NCI-H446 treated with DMSO at 0.1 percent for 48 hours (cell line): ENCODE data around the gene KCMF1.

ENCODE experiments used
- DNase-seq: peaks from one replicate; lab custom pipeline; 2025; lab: John Stamatoyannopoulos, UW

The KCMF1 gene

DNA sequence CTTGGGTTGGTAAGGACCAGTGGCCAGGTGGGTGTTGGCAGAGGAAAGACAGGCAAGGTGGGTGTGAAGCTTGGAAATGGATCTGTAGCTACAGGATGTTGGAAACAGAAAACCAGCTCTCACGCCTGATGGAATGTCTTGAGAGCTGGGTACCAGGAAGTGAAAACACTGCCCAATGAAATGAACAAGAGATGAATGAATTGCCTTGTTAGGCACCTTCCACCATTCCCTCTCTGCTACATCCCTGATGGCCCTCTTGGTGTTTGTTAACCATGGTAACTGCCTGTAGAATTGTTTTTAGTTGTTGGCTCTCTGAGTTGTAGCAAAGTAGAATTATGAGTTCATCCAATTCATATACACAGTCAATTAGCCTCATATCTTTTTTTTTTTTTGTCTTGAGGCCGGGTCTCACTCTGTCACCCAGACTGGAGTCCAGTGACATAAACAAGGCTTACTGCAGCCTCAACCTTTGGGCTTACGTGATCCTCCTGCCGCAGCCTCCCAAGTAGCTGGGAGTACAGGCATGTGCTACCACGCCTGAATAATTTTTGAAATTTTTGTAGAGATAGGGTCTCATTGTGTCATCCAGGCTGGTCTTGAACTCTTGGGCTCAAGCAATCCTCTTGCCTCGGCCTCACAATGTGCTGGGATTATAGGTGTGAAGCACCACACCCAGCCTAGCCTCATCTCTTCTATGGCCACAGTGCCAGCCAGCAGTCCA, 9.5 kb downstream of the KCMF1 start:
- DNase-seq: no peak

DNA sequence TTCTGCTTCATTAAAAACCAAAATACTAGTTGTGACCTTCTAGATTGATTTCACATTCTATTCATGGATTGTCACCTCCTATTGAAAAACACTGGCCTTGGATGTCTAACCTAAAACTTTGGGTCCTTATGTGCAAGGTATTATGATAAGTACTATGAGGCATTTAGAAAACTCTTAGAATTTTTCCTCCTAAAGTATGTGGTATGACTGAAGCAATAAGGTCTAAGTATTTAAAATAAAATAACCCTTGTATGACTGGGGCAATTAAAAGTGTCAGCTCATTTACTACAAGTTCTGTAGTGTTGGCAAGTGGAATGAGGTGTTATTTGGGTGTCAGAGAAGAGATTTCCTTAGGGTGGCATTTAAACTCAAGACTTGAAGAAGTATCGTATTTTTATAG, 15.1 kb downstream of the KCMF1 start:
- DNase-seq: no peak

DNA sequence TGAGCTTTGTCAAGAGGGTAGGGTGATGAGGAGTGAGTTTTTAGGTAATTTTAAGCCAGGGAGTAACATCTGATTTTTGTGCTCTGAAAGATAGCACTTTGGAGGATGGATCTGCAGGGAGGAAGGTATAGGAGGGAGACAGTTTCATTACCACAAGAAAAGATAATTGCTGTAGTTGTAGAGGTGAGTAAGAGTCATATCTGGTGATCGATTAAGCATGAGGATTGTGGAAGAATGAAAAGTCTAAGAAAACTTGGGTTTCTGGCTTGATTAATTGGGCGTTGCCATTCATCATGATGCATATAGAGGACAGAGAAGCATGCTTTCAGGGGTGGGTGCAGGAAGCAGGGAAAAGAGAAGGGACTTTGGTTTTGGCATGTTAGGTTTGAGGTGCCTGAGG, 18.5 kb downstream of the KCMF1 start:
- no peak for DNase-seq

DNA sequence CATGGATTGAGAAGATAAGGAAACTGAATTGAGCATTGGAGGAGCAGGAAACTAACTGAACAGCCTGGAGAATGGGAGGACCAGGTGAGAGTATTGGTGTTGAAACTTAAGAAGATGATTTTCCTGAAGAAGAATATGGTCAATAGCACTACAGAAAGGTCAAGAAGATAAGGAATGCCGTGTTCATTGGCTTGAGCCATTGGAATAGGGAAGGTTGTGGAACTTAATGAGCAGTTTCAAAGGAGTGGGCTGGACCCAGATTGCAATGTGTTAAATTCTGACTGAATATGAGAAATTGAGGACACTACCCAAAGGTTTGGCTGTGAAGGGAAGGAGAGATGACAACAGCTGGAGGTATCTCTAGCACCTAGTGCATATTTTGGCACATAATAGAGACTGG, 19.0 kb downstream of the KCMF1 start:
- DNase-seq: no peak

DNA sequence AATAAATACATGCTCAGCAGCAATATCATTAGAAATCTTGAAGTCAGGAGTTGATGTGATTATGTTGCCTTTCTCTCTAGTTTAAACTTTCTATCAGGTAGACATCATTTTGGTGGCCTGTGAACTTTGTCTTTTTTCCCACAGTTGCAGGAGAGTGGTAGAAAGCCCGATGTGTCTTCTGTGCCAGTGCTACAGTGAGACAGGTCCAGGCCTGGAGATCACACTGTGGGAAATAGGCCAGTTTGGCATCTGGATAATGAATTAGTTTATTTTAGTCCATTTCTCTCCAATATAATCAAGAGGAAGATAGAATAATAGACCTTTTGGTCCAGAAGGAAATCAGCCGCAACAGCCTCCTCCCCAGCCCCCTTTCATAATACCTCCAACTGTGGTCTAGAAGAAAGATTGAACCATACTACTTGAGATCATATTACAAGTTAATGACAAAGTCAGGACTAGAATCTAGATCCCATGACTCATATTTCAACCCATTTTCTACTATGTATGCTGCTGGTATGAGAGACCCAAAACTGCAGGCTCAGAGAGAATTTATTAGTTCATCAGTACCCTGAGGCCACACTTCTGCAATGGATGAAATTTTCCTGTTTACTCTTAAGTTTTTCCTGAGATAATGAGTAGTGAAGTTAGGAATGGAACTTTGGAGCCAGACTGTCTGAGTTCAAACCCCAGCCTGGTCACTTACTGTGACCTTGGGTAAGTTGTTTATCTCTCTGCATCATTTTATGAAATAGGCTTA, 20.6 kb downstream of the KCMF1 start:
- DNase-seq: no peak

DNA sequence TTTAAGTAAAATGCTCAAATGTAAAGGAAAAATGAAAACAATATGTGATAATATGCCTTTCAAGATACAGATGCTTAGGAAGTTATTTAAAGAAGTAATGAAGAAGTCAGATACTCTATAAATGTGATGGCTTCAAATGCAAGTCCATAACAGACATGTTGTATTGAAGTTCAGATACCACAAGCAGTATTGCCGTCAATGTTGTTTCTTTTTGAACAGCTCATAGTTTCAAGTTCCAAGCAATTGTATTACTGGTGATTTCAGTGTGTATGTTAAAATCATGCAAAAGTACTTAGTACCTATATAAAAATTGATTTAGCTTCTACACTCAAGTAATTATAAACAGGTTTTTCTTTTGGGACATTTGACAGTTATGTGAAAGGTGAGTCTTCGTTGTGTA, 24.9 kb downstream of the KCMF1 start:
- DNase-seq: no peak

DNA sequence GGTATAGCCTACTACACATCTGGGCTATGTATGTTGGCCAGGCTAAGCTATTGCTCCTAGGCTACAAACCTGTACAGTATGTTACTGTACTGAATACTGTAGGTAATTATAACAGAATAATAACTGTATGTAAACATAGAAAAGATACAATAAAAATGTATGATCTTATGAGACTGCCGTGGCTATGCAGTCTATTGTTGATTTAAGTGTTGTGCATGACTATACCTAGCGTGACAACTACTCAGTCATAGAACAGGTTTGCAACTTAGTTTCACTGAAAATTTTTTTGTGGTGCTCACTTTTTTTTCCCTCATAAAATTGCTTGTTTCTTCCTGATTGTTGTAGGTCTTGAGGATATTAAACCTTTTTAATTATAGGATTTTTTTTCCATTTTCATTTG, 25.9 kb downstream of the KCMF1 start:
- DNase-seq: no peak

DNA sequence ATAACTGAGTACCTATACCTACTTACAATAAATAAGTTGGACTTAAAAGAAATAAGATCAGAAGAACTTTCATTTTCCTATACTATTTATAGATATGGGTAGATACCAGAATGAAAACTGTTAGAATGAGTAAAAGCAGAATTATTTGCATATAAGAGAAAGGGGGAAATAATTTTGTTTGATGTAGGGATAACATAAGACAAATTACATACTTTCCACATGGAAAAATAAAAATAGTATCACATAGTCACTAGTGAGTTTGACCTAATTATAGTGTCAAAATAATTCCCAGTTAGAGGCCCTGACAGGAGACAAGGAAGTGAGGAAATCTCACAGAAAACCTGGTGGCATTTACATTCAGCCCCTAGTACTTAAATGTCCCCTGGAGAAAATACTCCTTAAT, 28.6 kb downstream of the KCMF1 start:
- no peak for DNase-seq

DNA sequence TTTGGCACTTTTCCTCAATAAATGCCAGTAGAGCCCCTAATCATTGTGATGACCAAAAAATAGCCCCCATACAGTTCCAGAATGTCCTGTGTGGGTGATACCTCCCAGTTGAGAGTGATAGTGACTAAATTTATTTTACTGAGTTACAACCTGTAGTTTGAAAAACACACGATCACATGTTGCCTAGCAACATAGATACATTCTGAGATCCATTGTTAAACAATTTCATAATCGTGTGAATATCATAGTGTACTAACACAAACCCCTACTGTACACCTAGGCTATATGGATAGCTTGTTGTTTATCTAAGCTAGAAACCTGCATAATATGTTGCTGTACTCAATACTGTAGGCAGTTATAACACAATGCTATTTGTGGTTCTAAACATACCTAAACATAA, 30.6 kb downstream of the KCMF1 start:
- no peak for DNase-seq

DNA sequence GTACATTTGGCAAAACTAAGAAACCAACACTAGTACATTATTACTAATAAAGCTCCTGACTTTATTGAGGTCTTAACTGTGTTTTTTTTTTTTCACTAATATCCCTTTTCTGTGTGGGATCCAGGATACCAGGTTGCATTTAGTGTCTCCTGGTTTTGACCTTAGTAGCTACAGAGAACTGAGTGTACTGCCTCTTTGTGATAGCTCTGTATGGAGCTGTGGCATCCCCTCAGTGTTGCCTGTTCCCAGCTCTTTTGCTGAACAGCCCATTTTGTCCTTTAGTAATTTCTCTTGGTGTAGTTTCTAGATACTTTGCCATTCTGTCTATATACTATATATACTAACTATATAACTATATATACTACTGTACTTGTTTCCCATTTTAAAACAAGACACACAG, 31.6 kb downstream of the KCMF1 start:
- no peak for DNase-seq

DNA sequence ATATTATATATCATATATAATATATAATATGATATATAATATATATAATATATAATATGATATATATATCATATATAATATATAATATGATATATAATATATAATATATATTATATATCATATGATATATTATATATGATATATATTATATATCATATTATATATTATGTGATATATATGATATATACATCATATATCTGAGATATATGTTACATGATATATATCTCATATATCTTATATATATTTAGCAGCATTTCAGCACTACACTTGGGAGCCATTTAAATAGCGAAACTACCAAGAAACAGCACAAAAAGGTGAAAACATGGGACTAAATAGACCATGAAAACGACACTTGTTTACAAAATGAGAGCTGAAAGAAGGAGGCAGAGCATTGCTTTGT, 37.3 kb downstream of the KCMF1 start:
- no peak for DNase-seq

DNA sequence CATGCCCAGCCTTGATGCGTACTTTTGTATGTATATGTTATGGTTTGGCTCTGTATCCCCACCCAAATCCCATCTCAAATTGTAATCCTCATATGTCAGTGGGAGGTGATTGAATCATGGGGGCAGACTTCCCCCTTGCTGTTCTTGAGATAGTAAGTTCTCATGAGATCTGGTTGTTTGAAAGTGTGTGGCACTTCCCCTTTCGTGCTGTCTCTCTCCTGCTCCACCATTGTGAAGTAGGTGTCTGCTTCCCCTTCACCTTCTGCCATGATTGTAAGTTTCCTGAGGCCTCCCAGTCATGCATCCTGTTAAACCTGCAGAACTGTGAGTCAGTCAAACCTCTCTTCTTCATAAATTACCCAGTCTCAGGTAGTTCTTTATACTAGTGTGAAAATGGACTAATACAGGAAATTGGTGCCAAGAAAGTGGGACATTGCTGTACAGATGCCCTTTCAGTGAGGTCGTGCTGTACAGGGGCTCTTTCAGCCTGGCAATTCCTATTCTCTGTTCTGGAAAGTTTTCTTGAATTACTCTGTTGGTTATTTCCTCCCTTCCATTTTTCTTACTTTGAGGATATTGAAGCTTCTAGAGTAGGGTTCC, 38.2 kb downstream of the KCMF1 start:
- DNase-seq: no peak

DNA sequence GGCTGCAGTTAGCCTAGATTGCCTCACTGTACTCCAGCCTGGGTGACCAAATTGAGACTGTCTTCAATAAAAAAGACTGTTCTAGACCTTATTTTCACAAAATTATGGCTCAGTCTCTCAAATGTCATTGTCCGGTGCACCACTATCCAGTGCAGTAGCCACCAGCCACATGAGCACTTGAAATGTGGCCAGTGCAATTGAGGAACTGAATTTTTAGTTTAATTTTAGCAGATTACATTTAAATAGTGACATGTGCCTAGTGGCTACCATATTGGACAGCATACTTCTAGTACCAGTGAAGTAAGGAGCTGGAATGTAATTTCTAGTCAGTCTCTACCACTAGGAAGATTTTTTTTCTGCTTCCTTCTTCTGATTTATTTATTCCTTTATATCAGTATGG, 39.4 kb downstream of the KCMF1 start:
- no peak for DNase-seq

DNA sequence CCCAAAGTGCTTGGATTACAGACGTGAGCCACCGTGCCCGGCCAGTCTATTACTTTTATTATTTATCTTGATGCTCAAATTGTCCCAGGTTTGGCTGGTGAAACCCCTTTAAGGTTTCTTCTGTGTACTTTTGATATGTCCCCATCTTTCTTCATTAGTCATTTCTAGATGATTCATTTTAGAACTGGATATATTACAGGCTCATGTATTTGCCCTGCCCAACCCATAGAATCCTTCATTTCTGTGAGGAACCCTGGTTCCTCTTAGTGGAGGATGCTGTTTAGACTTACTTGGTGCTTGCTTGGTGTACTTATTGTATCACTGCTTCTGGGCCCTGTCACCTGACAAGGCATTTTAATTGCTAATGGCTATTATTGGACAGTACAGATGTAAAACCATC, 40.1 kb downstream of the KCMF1 start:
- no peak for DNase-seq

DNA sequence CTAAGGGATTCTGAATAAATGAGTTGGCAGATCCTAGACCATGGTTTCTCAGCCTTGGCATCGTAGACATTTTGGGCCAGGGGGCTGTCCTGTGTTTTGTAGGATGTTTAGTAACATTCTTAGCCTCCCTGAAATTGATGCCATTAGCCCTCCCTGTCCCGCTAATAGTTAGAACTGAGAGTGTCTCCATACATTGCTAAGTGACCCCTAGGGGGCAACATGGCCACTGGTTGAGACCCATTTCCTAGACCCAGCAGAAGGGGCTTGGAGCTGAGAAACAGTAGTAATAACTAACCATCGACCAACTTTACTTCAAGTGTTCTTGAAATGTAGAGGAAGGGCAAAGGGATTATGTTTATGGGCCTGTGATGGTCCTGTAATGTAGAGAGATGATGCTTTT, 40.8 kb downstream of the KCMF1 start:
- DNase-seq: no peak

DNA sequence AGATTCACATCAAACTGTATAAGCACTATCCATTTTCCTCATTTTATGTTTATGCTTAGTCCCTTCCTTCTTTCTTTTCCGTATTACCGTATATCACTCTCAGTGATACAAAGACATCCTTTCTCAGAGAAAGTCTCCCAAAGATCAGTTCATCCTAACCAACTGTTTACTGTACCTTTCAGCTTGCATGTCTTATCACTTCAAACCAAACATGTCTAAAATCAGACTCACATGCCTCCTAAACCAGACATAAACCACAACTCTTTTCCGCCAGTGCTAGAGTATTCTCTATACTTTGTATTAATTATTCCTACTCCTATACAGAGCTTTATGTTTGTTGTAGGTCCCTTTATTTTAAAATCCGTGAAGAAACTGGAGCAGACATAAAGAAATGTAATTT, 41.5 kb downstream of the KCMF1 start:
- DNase-seq: no peak

DNA sequence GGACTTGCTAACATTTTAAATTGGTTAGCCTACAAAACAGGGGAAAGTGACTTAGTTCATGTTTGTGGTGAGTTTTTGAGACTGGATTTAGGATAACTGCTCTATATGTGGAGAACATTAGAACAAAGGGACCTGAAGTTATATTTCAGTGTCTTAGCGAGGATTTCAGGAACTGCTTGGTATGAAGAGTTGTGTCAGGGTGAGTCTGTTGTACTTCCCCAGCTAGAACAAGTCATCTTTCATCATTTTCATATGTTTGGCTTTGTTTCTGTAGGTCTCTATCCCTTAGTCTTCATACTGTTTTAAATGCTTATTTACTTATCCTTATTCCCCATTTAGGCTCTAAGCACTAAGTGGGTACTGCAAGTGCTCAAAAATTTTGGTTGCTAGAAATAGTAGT, 41.9 kb downstream of the KCMF1 start:
- no peak for DNase-seq

DNA sequence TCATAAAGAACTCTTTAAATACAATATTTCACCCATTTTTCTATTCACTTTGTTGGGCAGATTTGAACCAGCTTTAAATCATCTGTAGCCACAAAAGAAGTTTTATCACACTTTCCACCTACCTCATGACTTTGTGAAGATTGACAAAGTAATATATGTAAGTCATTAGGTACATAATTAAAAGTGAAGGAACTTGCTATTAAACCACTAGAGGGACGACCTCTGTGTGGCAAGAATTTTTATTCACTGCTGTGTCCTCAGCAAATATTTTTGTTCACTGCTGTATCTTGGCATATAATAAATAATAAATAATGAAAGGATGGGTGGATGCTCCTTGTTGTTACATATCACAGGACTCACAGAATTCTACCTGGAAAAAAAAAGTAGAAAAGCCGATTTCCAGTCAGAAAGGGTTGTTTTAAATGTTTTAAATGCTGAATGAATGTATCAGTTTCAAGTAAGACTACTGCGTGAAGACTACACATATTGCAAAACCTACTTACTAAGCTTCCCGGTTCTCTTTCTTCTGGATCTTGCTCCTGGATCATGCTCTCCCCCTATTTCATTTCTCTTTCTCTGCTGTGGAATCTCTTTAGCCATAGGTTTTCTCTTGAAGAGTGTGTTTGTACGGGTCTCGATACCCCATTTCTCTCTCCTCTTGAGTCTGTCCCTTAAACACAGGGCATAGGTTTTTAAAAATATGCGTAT, 44.8 kb downstream of the KCMF1 start:
- no peak for DNase-seq

DNA sequence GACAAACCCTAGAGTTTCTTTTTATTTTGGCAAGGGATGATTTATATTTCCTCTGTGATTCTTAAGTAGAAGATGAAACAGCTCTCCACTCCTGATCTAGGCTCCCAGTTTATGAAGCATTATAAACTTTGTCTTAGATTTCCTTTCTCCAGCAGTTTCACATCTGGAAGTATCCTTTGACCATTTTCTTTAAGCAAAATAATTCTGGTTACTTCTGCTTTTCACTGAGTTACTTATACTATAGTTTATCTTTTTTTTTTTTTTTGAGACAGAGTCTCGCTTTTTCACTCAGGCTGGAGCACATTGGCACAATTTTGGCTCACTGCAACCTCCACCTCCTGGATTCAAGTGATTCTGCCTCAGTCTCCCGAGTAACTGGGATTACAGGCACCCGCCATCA, 45.5 kb downstream of the KCMF1 start:
- no peak for DNase-seq

DNA sequence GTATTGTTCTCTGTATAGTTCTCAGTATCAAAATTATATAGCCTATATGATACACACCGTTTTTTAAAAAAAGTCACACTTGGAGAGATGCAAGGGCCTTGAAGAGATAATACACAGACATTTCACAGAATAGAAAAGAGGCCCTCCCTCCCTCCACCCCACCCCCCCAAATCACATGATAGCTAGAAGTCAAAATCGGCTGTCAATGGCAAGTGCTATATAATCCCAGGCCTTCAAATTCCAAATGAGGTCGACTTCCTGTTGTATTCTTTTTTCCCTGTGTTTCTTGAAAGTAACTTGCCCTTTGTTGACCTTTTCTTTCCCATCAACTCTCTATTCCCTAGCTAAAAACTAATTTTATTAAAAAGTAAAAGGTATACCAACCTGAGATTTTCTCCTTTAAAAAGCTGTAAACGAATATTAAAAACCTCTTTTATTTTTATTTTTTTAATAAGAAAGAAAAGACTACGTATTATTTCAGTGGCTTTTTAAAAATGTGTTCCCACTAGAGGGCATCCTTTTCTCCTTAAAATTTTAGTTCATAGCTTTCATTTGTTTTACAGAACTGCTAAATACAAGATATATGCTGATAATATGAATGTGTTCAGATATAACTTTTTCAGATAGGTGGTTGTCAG, 46.6 kb downstream of the KCMF1 start:
- DNase-seq: no peak

DNA sequence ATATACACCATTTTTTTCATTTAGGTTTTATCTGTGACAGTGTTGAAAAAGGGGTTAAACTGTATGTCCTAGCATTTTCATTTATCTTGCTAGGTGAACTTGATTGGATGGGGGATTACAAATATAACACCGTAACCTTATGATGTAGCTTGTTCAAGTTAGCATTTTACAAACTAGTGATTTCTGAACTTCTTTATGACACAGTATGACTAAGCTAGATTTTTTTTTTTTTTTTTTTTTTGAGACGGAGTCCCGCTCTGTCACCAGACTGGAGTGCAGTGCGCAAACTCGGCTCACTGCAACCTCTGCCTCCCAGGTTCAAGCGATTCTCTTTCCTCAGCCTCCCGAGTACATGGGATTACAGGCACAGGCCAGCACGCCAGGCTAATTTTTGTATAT, 47.1 kb downstream of the KCMF1 start:
- DNase-seq: no peak

DNA sequence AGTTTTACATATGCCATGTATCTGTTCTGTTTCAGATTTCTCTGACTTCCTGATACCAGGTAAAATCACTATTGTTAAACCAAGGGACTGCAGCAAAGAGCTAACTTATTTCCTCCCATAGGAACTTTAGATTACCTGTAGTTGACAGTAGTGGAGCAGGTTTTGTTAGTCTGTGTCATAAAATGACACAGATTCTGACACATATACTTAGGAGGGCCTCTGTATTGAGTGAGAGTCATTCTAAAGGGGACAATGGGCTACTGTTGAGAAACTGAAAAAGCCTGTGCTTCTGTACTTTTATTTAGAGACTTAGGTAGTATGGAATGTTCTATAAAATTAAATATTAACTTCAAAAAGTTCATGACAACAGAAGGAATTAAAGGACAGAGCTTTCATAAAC, 48.2 kb downstream of the KCMF1 start:
- no peak for DNase-seq
